ENCODE measurements around the gene KIR3DL3.
"Not testable (repeated sequence)": the region's sequence is repeated elsewhere in the genome, so short reads cannot be mapped to it uniquely, and the experiment has no call there.

Gene KIR3DL3

DNA sequence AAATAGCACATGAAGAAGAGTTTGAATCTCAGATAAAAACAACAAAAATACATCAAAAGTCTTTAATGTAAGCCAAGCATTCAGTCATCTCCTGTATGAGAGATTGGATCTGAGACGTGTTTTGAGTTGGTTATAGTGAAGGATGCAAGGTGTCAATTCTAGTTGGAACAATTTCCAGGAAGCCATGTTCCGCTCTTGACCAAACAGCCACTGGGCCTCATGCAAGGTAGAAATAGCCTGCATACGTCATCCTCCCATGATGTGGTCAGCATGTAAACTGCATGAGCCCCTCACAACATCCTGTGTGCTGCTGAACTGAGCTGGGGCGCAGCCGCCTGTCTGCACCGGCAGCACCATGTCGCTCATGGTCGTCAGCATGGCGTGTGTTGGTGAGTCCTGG, at the start of gene KIR3DL3:
TSS of gene KIR3DL3 (plus strand) at position 301 of the 400 bp plus-strand sequence. CDS start at position 356, 55 bp downstream.
- no peak for DNase-seq (ENCODE audit: low read depth in 2 of 2)

DNA sequence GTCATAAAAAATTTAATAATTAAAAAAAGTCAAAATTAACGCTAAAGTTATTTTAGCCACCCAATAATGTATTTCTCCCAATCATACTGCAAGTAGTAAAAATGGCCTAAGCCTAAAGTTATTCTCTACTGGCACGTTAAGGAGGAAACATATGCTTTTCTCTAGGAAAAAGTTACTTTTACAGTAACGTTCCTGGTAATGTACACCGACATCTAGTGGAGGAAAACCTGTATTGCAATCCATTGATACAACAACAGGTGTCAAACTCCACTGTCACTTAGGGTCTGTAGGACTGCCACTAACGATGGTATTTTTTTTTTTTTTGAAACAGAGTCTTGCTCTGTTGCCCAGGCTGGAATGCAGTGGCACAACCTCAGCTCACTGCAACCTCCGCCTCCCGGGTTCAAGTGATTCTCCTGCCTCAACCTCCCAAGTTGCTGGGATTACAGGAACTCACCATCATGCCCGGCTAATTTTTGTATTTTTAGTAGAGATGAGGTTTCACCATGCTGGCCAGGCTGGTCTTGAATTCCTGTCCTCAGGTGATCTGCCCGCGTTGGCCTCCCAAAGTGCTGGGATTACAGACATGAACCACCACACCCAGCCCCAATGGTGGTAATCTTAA, 47.9 kb upstream of the KIR3DL3 start:
- DNase-seq (ENCODE audit: low read depth in 2 of 2) = not testable (repeated sequence)

DNA sequence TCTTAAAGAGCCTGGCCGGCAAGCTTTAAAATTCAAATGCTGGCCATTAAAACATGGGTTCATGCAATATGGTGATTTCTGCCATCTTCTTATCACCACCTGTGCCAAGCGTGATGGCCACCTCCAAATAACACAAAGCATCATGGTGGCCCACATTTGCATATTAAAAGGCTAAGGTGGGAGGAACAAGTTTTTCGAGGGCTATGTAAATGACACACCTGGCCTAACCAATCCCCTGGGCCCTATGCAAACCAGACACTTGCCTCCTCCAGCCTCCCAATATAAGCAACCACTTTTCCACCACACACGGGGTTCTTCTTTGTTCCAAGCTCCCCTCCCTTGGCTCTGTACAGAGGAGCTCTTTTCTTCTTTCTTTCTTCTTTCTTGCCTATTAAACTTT, 47.0 kb upstream of the KIR3DL3 start:
- DNase-seq (ENCODE audit: low read depth in 2 of 2) = no peak

DNA sequence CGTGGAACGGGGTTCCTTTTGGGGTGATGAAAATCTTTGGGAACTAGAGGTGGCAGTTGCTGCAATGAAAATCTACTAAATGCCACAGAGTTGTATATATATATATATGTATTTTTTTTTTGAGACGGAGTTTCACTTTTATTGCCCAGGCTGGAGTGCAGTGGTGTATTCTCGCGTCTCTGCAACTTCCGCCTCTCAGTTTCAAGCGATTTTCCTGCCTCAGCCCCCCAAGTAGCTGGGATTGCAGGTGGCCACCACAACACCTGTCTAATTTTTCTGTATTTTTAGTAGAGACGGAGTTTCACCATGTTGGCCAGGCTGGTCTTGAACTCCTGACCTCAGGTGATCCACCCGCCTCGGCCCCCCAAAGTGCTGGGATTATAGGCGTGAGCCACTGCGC, 42.6 kb upstream of the KIR3DL3 start:
- DNase-seq (ENCODE audit: low read depth in 2 of 2) = not testable (repeated sequence)

DNA sequence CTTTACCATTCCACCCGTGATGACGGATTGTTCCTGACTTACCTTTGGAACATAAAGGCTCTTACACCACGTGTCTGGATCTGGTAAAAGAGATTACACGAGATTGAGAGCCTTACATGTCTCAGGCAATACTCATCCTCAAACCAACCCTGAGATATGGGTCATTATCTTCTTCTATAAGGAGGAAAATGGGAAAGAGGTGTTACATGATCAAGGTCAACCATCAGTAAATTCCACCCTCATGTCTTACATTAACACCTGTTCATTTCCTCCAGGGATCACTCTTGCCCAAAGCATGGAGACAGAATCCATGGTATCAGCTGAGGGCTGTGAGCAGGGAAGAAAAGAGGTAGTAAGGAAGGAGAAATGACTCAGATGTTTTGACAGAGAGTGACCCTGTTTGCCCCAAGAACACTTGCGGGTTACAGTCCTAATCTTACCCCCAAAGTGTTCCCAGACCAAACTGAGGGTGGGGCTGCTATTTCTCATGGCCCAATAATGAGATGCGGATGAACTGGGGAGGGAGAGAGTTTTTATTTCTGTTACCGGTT, 41.9 kb upstream of the KIR3DL3 start:
- no peak for DNase-seq (ENCODE audit: low read depth in 2 of 2)

DNA sequence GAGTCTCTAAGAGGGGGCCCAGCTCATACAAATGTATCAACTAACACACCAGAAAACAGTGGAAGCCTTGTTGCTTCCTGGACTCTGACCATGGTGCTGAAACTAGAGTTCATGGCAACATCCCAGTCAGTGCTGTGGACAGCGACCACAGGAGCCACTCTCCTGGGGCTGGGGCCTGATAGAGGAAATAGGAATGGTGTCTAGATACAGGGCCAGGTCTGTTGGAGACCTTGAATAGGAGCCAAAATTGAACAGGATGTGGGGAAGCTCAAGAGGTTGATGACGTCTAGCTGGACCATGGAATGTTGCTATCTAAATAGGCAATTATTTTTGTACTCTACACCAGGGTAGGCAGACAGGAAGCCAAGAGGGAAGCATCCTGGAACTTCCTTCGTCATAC, 39.7 kb upstream of the KIR3DL3 start:
- no peak for DNase-seq (ENCODE audit: low read depth in 2 of 2)

DNA sequence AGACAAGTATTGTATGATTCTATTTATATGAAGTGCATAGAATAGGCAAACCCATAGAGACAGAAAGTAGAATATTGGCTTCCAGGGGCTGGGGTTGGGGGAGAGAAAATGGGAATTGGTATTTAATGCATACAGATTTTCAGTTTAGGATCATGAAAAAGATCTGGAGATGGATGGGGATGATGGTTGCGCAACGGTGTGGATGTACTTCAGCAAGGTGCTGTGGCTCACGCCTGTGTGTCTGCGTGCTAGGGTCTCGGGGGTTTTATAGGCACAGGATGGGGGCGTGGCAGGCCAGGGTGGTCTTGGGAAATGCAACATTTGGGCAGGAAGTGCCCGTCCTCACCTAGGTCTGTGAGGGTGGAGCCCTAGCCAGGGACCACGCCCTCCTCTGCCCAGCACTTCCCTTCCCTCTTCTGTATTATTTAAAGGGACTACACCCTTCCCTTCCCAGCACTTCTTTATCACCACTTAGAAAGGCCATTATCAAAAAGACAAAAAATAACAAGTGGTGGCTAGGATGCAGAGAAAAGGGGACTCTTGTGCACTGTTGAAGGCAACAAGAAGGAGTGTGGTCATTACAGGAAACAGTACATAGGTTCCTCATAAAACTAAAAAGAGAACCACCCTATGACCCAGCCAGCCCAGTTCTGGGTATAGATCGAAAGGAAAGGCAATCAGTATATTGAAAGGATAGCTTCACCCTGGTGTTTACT, 32.5 kb upstream of the KIR3DL3 start:
- DNase-seq (ENCODE audit: low read depth in 2 of 2) = no peak

GRCh38 chr19:54692298-54692615, 32.0 kb upstream of the KIR3DL3 start:
- no peak for DNase-seq (ENCODE audit: low read depth in 2 of 2)

DNA sequence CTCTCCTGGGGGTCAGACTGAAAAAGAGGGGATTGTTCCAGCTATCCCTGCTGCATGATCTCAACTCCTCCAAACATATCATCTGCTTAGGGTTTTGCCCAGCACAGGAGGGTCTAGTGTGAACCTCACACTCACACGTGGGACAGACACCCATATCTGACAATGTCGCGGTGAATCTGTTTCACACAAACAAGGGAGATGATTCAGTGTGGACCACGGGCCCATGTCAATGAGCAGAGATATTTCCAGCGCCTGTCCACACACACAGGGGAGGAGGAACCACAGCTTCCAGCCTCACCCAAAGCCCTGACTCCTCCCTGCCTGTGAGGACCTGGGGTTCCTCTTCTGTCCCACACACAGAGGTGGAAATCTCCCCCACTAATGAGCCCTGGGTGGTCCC, 29.6 kb upstream of the KIR3DL3 start:
- no peak for DNase-seq (ENCODE audit: low read depth in 2 of 2)

- no peak for DNase-seq (ENCODE audit: low read depth in 2 of 2)
These were observed 28.1 kb upstream of the KIR3DL3 start for GRCh38 chr19:54696117-54696548.

DNA sequence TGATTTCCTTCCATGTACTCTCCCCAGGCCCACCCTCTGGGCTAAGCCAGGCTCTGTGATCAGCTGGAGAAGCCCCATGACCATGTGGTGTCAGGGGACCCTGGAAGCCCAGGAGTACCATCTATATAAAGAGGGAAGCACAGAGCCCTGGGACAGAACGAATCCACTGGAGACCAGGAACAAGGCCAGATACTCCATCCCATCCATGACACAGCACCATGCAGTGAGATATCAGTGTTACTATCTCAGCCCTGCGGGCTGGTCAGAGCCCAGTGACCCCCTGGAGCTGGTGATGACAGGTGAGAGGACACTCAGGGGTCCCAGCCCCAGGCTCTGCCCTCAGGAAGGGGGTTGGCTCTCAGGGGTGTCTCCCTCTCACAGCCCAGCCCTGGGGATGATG, 27.5 kb upstream of the KIR3DL3 start:
- DNase-seq (ENCODE audit: low read depth in 2 of 2) = no peak

DNA sequence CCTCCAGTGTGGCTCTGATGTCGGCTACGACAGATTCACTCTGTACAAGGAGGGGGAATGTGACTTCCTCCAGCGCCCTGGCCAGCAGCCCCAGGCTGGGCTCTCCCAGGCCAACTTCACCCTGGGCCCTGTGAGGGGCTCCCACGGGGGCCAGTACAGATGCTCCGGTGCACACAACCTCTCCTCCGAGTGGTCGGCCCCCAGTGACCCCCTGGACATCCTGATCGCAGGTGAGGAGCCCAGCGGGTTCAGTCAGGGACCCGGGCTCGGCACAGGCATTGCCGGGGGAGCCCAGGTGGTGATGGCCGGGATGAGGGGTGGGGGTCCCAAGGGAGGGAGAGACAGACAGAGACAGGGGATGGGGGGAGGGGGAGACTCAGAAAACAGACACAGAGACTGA, 26.5 kb upstream of the KIR3DL3 start:
- not testable (repeated sequence) for DNase-seq (ENCODE audit: low read depth in 2 of 2)

GRCh38 chr19:54704928-54705327, 19.3 kb upstream of the KIR3DL3 start:
- no peak for DNase-seq (ENCODE audit: low read depth in 2 of 2)

- no peak for DNase-seq (ENCODE audit: low read depth in 2 of 2)
These were observed 16.3 kb upstream of the KIR3DL3 start for GRCh38 chr19:54707962-54708361.

GRCh38 chr19:54708781-54709180, 15.5 kb upstream of the KIR3DL3 start:
- DNase-seq (ENCODE audit: low read depth in 2 of 2) = no peak

DNA sequence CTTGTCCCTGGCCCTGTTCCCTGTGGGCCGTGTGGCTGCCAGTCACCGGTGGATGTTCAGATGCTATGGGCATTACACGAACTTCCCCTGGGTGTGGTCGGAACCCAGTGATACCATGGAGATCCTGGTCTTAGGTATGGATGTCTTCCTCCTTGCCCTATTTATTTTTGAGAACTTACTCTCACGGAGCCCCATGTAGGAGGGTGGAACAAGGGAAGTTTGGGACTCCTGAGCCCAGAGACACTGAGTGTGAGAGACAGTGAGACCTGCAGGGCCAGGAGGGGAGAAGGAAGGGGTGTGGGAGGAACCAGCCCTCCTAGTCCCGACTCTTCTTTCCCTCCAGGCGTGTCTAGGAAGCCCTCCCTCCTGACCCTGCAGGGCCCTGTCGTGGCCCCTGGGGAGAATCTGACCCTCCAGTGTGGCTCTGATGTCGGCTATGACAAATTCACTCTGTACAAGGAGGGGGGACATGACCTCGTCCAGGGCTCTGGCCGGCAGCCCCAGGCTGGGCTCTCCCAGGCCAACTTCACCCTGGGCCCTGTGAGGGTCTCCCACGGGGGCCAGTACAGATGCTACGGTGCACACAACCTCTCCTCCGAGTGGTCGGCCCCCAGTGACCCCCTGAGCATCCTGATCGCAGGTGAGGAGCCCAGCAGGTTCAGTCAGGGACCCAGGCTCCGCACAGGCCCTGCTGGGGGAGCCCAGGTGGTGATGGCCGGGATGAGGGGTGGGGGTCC, 14.9 kb upstream of the KIR3DL3 start:
- no peak for DNase-seq (ENCODE audit: low read depth in 2 of 2)

DNA sequence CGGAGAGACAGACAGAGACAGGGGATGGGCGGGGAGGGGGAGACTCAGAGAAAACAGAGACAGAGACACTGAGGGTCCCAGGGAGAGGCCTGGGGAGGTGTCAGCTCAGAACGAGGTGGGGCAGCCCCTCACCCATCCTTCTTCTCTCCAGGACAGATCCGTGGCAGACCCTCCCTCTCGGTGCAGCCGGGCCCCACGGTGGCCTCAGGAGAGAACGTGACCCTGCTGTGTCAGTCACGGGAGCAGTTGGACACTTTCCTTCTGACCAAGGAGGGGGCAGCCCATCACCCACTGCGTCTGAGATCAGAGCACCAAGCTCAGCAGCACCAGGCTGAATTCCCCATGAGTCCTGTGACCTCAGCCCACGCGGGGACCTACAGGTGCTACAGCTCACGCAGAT, 14.3 kb upstream of the KIR3DL3 start:
- not testable (repeated sequence) for DNase-seq (ENCODE audit: low read depth in 2 of 2)

DNA sequence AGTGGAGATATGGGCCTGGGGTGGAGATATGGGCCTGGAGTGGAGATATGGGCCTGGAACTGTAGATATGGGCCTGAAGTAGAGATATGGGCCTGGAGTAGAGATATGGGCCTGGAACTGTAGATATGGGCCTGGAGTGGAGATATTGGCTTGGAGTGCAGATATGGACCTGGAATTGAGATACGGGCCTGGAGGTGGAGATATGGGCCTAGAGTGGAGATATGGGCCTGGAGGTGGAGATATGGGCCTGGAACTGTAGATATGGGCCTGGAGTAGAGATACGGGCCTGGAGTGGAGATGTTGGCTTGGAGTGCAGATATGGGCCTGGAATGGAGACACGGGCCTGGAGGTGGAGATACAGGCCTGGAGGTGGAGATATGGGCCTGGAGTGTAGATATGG, 402 bp downstream of the KIR3DL3 start:
- DNase-seq (ENCODE audit: low read depth in 2 of 2) = no peak

DNA sequence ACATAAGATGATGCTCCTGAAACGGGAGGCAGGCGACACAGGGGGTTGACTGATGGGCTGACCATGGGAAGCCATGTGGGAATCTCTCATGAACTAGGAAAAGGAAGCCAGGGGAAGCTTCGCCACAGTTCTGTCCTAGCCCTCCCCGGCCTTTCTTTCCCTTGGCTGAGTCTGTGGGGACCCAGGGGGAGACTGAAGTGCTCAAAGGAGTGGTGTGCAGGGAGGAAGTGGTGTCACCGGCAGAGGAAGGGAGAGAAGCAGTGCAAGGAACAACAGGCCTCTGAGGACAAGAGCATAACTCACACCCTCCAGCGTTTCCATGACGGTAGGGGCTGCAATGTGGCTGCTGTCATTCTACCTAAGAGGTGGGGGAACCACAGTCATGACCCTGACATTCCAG, 1.1 kb downstream of the KIR3DL3 start:
- DNase-seq (ENCODE audit: low read depth in 2 of 2) = no peak

DNA sequence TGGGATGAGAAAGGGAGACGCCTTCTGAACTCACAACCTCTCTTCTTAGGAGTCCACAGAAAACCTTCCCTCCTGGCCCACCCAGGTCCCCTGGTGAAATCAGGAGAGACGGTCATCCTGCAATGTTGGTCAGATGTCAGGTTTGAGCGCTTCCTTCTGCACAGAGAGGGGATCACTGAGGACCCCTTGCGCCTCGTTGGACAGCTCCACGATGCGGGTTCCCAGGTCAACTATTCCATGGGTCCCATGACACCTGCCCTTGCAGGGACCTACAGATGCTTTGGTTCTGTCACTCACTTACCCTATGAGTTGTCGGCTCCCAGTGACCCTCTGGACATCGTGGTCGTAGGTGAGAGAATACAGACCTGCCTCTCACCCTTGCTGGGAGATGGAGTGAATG, 3.3 kb downstream of the KIR3DL3 start:
- DNase-seq (ENCODE audit: low read depth in 2 of 2) = no peak

DNA sequence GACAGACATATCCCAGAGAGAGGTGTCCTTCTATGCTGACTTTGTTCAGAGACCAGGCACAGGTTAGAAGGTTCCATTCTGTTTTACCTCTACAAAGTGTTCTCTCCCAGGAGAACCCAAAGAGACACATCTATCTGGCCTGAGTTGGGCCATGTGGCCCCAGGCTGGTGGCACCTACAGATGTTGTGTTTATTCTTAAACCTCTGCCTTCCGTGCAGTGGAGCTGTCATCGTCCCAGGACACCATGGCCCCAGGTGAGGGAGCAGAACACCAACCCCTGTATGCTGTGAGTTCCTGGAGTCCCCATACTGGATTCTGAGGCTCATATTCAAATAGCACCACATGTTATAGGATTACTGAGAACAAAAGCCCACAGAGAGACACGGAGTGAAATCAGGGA, 3.9 kb downstream of the KIR3DL3 start:
- no peak for DNase-seq (ENCODE audit: low read depth in 2 of 2)

- no peak for DNase-seq (ENCODE audit: low read depth in 2 of 2)
These were observed 5.4 kb downstream of the KIR3DL3 start for GRCh38 chr19:54729416-54730188.
